ENCODE measurements around the gene DYRK3. TPM values are rescaled to one million over a fixed set of nuclear protein-coding genes. Genes with fewer than 3 reads are reported as not detected.

The DYRK3 gene
- total and polyA plus RNA-seq, 2 of the 13 experiments (the other 11 are each of a cell fraction or from before 2014, with no cell fraction given): 0.48 to 2.8 TPM

DNA sequence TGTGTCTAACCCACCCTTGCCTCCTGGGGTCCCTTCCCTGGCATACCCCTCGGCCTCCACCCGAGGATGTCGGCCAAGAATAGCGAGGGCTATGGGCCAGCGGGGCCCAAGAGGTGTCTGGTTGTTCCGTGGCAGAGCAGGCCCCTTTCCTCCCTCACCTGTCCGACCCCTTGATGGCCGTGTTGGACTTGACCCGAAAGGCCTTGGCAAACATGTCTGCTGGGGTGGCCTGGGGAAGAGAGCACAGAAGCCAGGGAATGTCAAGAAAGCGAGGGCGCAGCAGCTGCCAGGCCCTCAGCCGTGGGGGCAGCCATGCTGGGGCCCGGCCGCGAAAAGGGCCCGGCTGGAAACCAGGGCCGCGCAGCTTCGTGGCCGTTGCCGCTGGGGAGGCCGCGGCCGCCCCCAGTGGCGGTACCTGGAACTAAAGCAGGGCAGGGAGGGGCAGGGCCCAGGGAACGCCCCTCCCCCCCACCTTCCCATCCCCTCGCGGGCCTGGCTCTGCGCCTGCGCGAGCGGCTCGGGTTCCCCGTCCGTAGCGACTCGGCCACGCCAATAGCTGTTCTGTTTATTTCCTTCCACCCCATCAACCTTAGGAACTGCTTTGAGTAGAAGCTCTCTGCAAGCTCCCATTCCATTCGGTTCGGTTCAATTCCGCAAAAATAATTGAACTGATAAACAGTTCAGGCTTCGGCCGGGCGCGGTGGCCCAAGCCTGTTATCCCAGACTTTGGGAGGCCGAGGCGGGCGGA is 23.0 kb upstream of the DYRK3 start, which contains the start of gene EIF2D (continued):
- peak; percentile 57 for TF ChIP-seq PRPF4 (IDR thresholded peaks at IDR 0.05; ENCODE audit: low read depth, low read length, poor library complexity, severe bottlenecking)
- peak; percentile 97; the same call in 1 of the 2 replicates for TF ChIP-seq ZNF44 (CRISPR knock-in tag; IDR thresholded peaks at IDR 0.05)
- no peak for TF ChIP-seq ZNF569 (CRISPR knock-in tag; IDR thresholded peaks at IDR 0.05; ENCODE audit: borderline replicate concordance)
- no peak for TF ChIP-seq ATF1 (CRISPR knock-in tag; IDR thresholded peaks at IDR 0.05)
- TF ChIP-seq ZNF329 (CRISPR knock-in tag; IDR thresholded peaks at IDR 0.05; ENCODE audit: low read depth): 0 out of 2 replicates have a peak, but pooled peaks have one; percentile 75
- TF ChIP-seq SAFB2 (CRISPR knock-in tag; IDR thresholded peaks at IDR 0.05; ENCODE audit: borderline replicate concordance, low read depth): peak; percentile 24; the same call in 1 of the 2 replicates
- no peak for TF ChIP-seq ZNF841 (CRISPR knock-in tag; IDR thresholded peaks at IDR 0.05; ENCODE audit: borderline replicate concordance)
- no peak for TF ChIP-seq NFE2L2 (IDR thresholded peaks at IDR 0.05; ENCODE audit: low read length)
- peak; percentile 96 for TF ChIP-seq ZMAT3 (CRISPR knock-in tag; conservative IDR thresholded peaks at IDR 0.05)
- TF ChIP-seq, protein P1, sequence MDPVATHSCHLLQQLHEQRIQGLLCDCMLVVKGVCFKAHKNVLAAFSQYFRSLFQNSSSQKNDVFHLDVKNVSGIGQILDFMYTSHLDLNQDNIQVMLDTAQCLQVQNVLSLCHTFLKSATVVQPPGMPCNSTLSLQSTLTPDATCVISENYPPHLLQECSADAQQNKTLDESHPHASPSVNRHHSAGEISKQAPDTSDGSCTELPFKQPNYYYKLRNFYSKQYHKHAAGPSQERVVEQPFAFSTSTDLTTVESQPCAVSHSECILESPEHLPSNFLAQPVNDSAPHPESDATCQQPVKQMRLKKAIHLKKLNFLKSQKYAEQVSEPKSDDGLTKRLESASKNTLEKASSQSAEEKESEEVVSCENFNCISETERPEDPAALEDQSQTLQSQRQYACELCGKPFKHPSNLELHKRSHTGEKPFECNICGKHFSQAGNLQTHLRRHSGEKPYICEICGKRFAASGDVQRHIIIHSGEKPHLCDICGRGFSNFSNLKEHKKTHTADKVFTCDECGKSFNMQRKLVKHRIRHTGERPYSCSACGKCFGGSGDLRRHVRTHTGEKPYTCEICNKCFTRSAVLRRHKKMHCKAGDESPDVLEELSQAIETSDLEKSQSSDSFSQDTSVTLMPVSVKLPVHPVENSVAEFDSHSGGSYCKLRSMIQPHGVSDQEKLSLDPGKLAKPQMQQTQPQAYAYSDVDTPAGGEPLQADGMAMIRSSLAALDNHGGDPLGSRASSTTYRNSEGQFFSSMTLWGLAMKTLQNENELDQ (CRISPR knock-in tag; IDR thresholded peaks at IDR 0.05; ENCODE audit: borderline replicate concordance): peak; percentile 87
- peak; percentile 67; the same call in 1 of the 2 replicates for TF ChIP-seq ZNF101 (CRISPR knock-in tag; IDR thresholded peaks at IDR 0.05; ENCODE audit: borderline replicate concordance, low read depth)
- TF ChIP-seq, protein P2, sequence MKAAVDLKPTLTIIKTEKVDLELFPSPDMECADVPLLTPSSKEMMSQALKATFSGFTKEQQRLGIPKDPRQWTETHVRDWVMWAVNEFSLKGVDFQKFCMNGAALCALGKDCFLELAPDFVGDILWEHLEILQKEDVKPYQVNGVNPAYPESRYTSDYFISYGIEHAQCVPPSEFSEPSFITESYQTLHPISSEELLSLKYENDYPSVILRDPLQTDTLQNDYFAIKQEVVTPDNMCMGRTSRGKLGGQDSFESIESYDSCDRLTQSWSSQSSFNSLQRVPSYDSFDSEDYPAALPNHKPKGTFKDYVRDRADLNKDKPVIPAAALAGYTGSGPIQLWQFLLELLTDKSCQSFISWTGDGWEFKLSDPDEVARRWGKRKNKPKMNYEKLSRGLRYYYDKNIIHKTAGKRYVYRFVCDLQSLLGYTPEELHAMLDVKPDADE (CRISPR knock-in tag; IDR thresholded peaks at IDR 0.05): no peak
- peak; percentile 92 for TF ChIP-seq ZNF547 (CRISPR knock-in tag; IDR thresholded peaks at IDR 0.05)
- peak; percentile 74; the same call in 1 of the 2 replicates for TF ChIP-seq ZNF256 (CRISPR knock-in tag; conservative IDR thresholded peaks at IDR 0.05)
- no peak for TF ChIP-seq PAWR (CRISPR knock-in tag; IDR thresholded peaks at IDR 0.05; ENCODE audit: borderline replicate concordance)
- no peak for TF ChIP-seq RAD51 (IDR thresholded peaks at IDR 0.05; ENCODE audit: borderline replicate concordance)
- no peak for TF ChIP-seq MAFG (CRISPR knock-in tag; IDR thresholded peaks at IDR 0.05)
- TF ChIP-seq, protein P3, sequence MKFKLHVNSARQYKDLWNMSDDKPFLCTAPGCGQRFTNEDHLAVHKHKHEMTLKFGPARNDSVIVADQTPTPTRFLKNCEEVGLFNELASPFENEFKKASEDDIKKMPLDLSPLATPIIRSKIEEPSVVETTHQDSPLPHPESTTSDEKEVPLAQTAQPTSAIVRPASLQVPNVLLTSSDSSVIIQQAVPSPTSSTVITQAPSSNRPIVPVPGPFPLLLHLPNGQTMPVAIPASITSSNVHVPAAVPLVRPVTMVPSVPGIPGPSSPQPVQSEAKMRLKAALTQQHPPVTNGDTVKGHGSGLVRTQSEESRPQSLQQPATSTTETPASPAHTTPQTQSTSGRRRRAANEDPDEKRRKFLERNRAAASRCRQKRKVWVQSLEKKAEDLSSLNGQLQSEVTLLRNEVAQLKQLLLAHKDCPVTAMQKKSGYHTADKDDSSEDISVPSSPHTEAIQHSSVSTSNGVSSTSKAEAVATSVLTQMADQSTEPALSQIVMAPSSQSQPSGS (CRISPR knock-in tag; IDR thresholded peaks at IDR 0.05): peak; percentile 90; the same call in 1 of the 2 replicates
- TF ChIP-seq, protein P4, sequence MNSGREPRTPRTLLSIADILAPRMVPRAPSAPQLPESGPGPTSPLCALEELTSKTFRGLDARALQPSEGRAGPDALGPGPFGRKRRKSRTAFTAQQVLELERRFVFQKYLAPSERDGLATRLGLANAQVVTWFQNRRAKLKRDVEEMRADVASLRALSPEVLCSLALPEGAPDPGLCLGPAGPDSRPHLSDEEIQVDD (CRISPR knock-in tag; IDR thresholded peaks at IDR 0.05; ENCODE audit: borderline replicate concordance): peak; percentile 73; the same call in 1 of the 2 replicates
- TF ChIP-seq ZFP90 (CRISPR knock-in tag; IDR thresholded peaks at IDR 0.05; ENCODE audit: borderline replicate concordance): peak; percentile 98
- TF ChIP-seq EEA1 (CRISPR knock-in tag; IDR thresholded peaks at IDR 0.05; ENCODE audit: borderline replicate concordance): peak; percentile 74; the same call in 1 of the 2 replicates
- TF ChIP-seq ZNF557 (CRISPR knock-in tag; IDR thresholded peaks at IDR 0.05): no peak; the same call in 1 of the 2 replicates
